GM20000 (cell line): Measurements from ENCODE around the gene REPS1.
A peak's percentile ranks its signal among the peaks of the same experiment; 100 is the strongest.

Experiments used
- DNase-seq: peaks from one replicate; pipeline ENCODE4 v3.0.0; 2012; ENCODE audit warnings: low spot score
- TF ChIP-seq, protein P1 (sequence below): IDR thresholded peaks from 2 replicates; pipeline ENCODE4 v1.5.1; 2012; ENCODE audit warnings: mild to moderate bottlenecking, control low read depth; ENCODE audit errors: extremely low read depth, missing control alignments

Gene REPS1

DNA sequence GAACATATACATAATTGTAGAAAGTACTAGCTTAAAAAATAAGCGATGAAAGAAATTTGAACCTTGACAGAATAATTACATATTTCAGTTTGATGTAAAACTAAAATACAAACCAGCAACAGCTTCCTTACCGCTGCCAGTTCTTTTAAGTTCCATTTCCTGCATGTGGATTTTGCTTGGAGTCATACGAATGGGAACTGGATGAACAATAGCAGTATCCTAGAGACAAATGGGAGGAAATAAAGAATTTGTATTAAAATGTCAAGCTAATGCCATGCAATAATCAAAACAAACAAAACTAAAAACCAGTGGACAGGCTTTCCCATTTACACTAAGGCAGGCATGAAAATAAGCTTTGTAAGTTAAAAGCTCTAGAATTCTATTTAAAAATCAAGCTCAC is 67.1 kb downstream of the REPS1 start:
- no peak for DNase-seq
- TF ChIP-seq, protein P1, sequence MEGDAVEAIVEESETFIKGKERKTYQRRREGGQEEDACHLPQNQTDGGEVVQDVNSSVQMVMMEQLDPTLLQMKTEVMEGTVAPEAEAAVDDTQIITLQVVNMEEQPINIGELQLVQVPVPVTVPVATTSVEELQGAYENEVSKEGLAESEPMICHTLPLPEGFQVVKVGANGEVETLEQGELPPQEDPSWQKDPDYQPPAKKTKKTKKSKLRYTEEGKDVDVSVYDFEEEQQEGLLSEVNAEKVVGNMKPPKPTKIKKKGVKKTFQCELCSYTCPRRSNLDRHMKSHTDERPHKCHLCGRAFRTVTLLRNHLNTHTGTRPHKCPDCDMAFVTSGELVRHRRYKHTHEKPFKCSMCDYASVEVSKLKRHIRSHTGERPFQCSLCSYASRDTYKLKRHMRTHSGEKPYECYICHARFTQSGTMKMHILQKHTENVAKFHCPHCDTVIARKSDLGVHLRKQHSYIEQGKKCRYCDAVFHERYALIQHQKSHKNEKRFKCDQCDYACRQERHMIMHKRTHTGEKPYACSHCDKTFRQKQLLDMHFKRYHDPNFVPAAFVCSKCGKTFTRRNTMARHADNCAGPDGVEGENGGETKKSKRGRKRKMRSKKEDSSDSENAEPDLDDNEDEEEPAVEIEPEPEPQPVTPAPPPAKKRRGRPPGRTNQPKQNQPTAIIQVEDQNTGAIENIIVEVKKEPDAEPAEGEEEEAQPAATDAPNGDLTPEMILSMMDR = no peak

DNA sequence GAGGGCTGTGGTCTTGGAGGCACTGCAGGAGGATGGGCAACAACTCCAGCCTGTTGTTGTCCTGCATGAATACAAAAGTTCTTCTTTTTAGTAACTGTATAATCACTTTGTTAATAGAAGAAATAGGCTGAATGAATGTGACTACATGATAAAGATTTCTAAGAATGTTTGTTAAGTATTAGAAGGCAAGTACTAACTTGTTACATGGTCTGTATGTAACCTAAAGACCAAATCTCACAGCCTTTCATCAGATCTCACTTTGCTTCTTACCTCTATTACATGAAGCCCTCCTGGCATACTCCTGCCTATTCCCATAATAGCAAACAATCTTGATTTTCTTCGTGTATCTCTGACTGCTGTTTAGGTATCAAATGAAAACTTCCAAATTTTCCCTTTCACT is 73.4 kb downstream of the REPS1 start:
- TF ChIP-seq, protein P1 = no peak
- DNase-seq = no peak

DNA sequence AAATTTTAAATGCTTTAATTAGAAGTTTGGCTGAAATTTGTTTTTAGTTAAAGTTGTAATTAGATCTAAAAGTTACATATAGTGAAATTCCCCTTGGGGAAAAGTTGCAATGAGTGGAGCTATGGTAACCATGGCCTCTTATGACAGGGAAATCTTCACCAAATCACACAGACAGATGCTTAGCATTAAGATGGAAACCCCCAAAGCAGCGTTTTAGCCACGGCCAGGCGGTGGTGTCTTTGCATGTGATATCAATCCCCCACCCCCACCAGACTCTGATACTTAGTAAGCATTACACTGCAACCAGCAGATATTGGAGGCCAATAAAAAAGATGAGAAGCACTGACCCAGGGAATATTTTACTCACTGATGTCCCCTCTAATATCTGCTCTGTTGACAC is 75.7 kb downstream of the REPS1 start:
- DNase-seq = peak; percentile 36
- TF ChIP-seq, protein P1 = no peak

DNA sequence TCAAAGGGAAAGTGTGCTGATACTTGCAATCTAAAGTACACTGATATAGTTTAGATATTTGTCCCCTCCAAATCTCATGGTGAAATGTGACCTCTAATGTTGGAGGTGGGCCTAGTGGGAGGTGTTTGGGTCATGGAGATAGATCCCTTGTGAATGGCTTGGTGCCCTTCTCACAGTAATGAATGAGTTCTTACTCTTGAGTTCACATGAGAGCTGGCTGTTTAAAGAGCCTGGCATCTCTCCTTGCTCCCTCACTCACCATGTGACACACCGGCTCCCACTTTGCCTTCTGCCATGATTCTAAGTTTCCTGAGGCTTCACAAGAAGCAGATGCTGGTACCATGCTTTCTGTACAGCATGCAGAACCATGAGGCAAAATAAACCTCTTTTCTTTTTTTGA is 78.1 kb downstream of the REPS1 start:
- TF ChIP-seq, protein P1 = no peak
- DNase-seq = no peak

DNA sequence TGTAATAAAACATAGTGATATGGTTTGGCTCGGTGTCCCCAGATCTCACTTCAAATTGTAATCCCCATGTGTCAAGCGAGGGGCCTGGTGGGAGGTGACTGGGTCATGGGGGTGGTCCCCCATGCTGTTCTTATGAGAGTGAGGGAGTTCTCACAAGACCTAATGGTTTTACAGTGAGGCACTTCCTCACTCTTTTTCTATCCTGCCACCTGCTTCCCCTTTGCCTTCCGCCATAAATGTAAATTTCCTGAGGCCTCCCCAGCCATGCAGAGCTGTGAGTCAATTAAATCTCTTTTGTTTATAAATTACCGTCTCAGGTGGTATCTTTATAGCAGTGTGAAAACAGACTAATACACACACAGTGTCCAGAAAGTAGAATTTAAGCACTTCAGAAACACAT is 78.5 kb downstream of the REPS1 start:
- DNase-seq = no peak
- TF ChIP-seq, protein P1 = no peak

DNA sequence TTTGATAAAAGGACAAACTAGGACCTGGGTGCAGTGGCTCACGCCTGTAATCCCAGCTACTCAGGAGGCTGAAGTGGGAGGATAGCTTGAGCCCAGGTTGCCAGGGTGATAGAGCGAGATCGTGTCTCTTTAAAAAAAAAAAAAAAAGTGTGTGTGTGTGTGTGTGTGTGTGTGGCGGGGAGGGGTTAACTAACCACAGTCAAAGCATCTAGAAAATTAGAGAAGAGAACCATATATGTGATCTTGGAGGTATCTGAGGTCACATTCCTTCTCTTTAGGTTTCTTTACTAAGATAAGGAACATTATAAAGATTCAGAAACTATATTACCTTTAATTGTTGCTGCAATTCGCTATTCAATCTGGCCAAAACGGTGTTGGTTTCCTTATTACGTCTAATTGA is 80.9 kb downstream of the REPS1 start:
- DNase-seq = no peak
- TF ChIP-seq, protein P1 = no peak

DNA sequence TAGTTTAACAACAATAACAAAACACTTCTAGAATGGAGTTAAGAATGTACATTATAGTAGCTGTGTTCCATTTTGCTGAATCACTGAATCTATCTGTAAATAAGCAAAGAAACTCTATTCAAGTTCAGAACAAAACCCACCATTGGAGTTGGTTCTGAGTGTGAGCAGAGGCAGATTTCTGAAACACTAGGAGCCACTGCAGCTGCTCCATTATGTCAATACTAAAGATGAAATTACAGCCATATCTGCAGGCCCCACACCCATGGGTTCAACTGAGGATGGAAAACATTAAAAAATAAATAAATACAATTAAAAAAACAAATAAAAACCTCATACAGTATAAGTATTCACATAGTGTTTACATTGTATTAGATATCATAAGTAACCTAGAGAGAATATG is 91.0 kb downstream of the REPS1 start:
- TF ChIP-seq, protein P1 = no peak
- no peak for DNase-seq
